ENCODE data around the gene DELE1.
A peak's percentile ranks its signal among the peaks of the same experiment; 100 is the strongest.

DNA sequence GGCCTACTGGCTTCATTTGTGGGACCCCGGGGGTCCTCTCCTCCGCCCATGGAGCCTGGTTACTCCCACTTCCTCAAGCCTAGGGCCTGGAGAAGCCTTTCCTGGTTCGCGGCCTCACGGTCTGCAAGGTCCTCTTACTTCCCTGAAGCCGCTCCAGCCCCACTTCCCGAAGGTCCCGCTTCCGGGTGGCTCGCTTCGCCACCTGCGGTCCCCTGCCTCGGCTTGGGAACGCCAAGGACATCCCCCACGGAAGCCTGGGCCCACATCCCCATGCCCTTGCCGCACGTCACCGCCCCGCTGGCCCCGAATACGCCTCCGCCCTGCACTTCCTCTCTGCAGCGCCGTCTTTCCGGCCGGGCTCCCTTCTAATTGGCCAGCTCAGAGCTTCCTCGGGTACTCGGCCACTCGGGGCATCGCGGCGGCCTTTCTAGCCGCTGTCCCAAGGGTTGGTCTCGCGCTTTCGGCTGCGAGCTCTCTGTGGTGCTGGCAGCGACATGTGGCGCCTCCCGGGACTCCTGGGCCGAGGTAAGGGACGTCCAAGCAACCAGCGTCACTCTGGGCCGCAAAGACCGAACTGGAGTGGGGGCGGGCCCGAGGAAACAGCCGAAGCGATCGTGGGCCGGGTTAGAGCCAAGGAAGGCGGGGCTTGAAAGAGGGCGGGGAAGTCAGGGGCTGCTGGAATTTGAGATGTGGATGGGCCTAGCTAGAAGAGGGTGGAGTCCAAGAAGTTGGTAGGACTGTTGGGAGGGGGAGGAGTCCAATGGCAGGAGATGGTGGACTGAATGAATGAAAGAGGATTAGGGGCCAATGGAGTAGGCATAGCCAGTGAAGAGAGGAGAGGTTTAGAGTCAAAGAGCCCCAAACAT, at the start of gene DELE1:
- TF ChIP-seq CTCF (IDR thresholded peaks at IDR 0.05), result no peak
- peak; percentile 58 to 73 for TF ChIP-seq POLR2A (IDR thresholded peaks at IDR 0.05)
- TF ChIP-seq POLR2AphosphoS5 (IDR thresholded peaks at IDR 0.05), result peak; percentile 53 to 75 (median 72)
- no peak for TF ChIP-seq EP300 (IDR thresholded peaks at IDR 0.05)

Data from suprapubic skin (tissue), 4 donors.